Fibroblast of lung (primary cell): ENCODE results near the gene SPDL1. TPM values are rescaled to one million over a fixed set of nuclear protein-coding genes. Genes with fewer than 3 reads are reported as not detected.
A peak's percentile ranks its signal among the peaks of the same experiment; 100 is the strongest.

Experiments
- DNase-seq, 2 donors: peaks; one replicate each; pipeline versions ENCODE4 v3.0.0 to v3.0.0-alpha.2; 2010; ENCODE audit warnings: low read depth in 2 of 2
- H2AFZ ChIP-seq: 2 replicates; pipeline ENCODE4 v1.5.1; 2012; ENCODE audit warnings: low read length, control low read depth, inconsistent platforms
- H3K27ac ChIP-seq: 2 replicates; pipeline ENCODE4 v1.5.1; 2011; ENCODE audit warnings: low read length, control low read depth; ENCODE audit not compliant: insufficient read depth
- H3K27me3 ChIP-seq: 2 replicates; pipeline ENCODE4 v1.5.1; 2011; ENCODE audit warnings: mild to moderate bottlenecking, low read length; ENCODE audit not compliant: control insufficient read depth, insufficient read depth
- H3K36me3 ChIP-seq: 2 replicates; pipeline ENCODE4 v1.5.1; 2011; ENCODE audit warnings: low read length; ENCODE audit not compliant: control insufficient read depth, insufficient read depth
- H3K4me1 ChIP-seq: 2 replicates; pipeline ENCODE4 v1.5.1; 2011; ENCODE audit warnings: low read length; ENCODE audit not compliant: control insufficient read depth, insufficient read depth; ENCODE audit errors: extremely low read depth
- H3K4me2 ChIP-seq: 2 replicates; pipeline ENCODE4 v1.5.1; 2011; ENCODE audit warnings: low read length, control low read depth; ENCODE audit not compliant: insufficient read depth; ENCODE audit errors: extremely low read depth
- H3K4me3 ChIP-seq, 4 experiments: fragments of 200-600 bp in 1 of 4; sonication (generic) in 1 of 4; replicated peaks in 1 of 4; 2 replicates each; pipeline ENCODE4 v1.5.1; 2011 to 2016; ENCODE audit warnings: low read length in 4 of 4, low read depth in 3 of 4, mild to moderate bottlenecking in 3 of 4, control low read depth in 2 of 4, inconsistent platforms in 1 of 4, mixed read lengths in 1 of 4; ENCODE audit not compliant: insufficient read depth in 1 of 4; ENCODE audit errors: control extremely low read depth in 1 of 4
- H3K79me2 ChIP-seq: 2 replicates; pipeline ENCODE4 v1.5.1; 2012; ENCODE audit warnings: mild to moderate bottlenecking, low read length, inconsistent platforms; ENCODE audit not compliant: control insufficient read depth, insufficient read depth
- H3K9ac ChIP-seq: 2 replicates; pipeline ENCODE4 v1.5.1; 2011; ENCODE audit warnings: mild to moderate bottlenecking, low read length, control low read depth; ENCODE audit not compliant: insufficient read depth
- H3K9me3 ChIP-seq: 2 replicates; pipeline ENCODE4 v1.5.1; 2012; ENCODE audit warnings: low read depth, low read length; ENCODE audit not compliant: control insufficient read depth, insufficient read depth
- H4K20me1 ChIP-seq: 2 replicates; pipeline ENCODE4 v1.5.1; 2011; ENCODE audit warnings: low read length; ENCODE audit not compliant: control insufficient read depth, insufficient read depth; ENCODE audit errors: extremely low read depth
- CTCF ChIP-seq, 2 donors: IDR thresholded peaks in 1 of 2; conservative IDR thresholded peaks in 1 of 2; 1 replicate in 1 of 2; 2 replicates in 1 of 2; pipeline ENCODE4 v1.5.1; 2011 to 2012; ENCODE audit warnings: low read length in 2 of 2, control low read depth in 1 of 2, inconsistent platforms in 1 of 2, low read depth in 1 of 2, mild to moderate bottlenecking in 1 of 2
- EZH2 ChIP-seq: IDR thresholded peaks from 2 replicates; pipeline ENCODE4 v1.5.1; 2012; ENCODE audit warnings: low read length, control low read depth, mild to moderate bottlenecking; ENCODE audit errors: missing control alignments
- polyA plus RNA-seq, 2 donors: library from polyadenylated mRNA; depleted of rRNA in 1 of 2; stranded (reverse) in 1 of 2; unstranded in 1 of 2; fragments of >200 nt; gene quantifications; 2 replicates each; pipeline ENCODE4 v1.2.1, GENCODE V29; 2011 to 2012; ENCODE audit warnings: missing spikeins in 1 of 2
- total RNA-seq: library from RNA; depleted of rRNA; stranded (reverse); fragments of >200 nt; gene quantifications from 2 replicates; pipeline ENCODE4 v1.2.1, GENCODE V29; 2014

SPDL1 gene
- total and polyA plus RNA-seq, 2 donors (not counting 1 experiment from before 2014, with no cell fraction given), result 10.9 to 24.5 TPM

- Histone ChIP-seq H3K9ac (no peak overlapping the region), H3K36me3 (no peaks in the 10 kb centered on the region), H3K9me3 (no peaks in the 10 kb centered on the region), H3K4me1 (peaks cover 3% of the 10 kb centered on the region), H4K20me1 (no peaks in the 10 kb centered on the region), H3K27me3 (no peaks in the 10 kb centered on the region), H3K4me3 (no peak overlapping the region), H3K4me2 (no peak overlapping the region), H2AFZ (no peak overlapping the region), H3K79me2 (no peaks in the 10 kb centered on the region), H3K27ac (no peak overlapping the region)
- DNase-seq, result no peak
- TF ChIP-seq CTCF (conservative IDR thresholded peaks at IDR 0.05 in 1 of 2, IDR thresholded peaks at IDR 0.05 in 1 of 2; ENCODE audit: low read depth in 1 of 2, low read length in 2 of 2) (no peak), EZH2 (no peak)
These were observed 52.4 kb downstream of the SPDL1 start for GRCh38 chr5:169635936-169636335.

- Histone ChIP-seq H3K4me1 (no peaks in the 10 kb centered on the region), H3K27ac (no peak overlapping the region), H2AFZ (peak overlapping the region; percentile 3), H4K20me1 (no peaks in the 10 kb centered on the region), H3K9me3 (no peaks in the 10 kb centered on the region), H3K36me3 (no peaks in the 10 kb centered on the region), H3K27me3 (no peaks in the 10 kb centered on the region), H3K9ac (no peak overlapping the region), H3K79me2 (no peaks in the 10 kb centered on the region), H3K4me2 (no peak overlapping the region), H3K4me3 (peak overlapping the region in 3 of 4 experiments; percentile 10 to 53 (median 23))
- no peak for TF ChIP-seq EZH2
- TF ChIP-seq CTCF (conservative IDR thresholded peaks at IDR 0.05 in 1 of 2, IDR thresholded peaks at IDR 0.05 in 1 of 2; ENCODE audit: low read depth in 1 of 2, low read length in 2 of 2), result no peak
- no peak for DNase-seq
These were observed 53.0 kb downstream of the SPDL1 start for GRCh38 chr5:169636477-169637084.

GRCh38 chr5:169637085-169637548 is 53.5 kb downstream of the SPDL1 start, which contains the start of gene DOCK2:
Gene DOCK2 (plus strand): TSS chr5:169637275. CDS start chr5:169637327, 52 bp downstream.
- H3K79me2 ChIP-seq, result no peaks in the 10 kb centered on the region
- H3K9me3 ChIP-seq, result no peaks in the 10 kb centered on the region
- H4K20me1 ChIP-seq, result no peaks in the 10 kb centered on the region
- no peaks in the 10 kb centered on the region for H3K4me1 ChIP-seq
- no peaks in the 10 kb centered on the region for H3K36me3 ChIP-seq
- H3K9ac ChIP-seq, result peak within 1 kb of the TSS; percentile 20
- DNase-seq, result no peak
- H2AFZ ChIP-seq, result peak within 1 kb of the TSS; percentile 3
- peak within 1 kb of the TSS; percentile 60 for H3K4me2 ChIP-seq
- TF ChIP-seq CTCF (conservative IDR thresholded peaks at IDR 0.05 in 1 of 2, IDR thresholded peaks at IDR 0.05 in 1 of 2; ENCODE audit: low read depth in 1 of 2, low read length in 2 of 2), result no peak
- no peak for TF ChIP-seq EZH2
- H3K27me3 ChIP-seq, result no peaks in the 10 kb centered on the region
- no peak within 1 kb of the TSS for H3K27ac ChIP-seq
- H3K4me3 ChIP-seq, result peak within 1 kb of the TSS; percentile 10 to 53 (median 22)
